Breast epithelium (tissue), 4 donors: Measurements from ENCODE around the gene WDR1. TPM values are rescaled to one million over a fixed set of nuclear protein-coding genes. Genes with fewer than 3 reads are reported as not detected.

Experiments used
- DNase-seq, 2 donors: peaks; one replicate each; pipeline ENCODE4 v3.0.0-alpha.2; 2019; ENCODE audit warnings: low spot score in 2 of 2
- H3K27ac ChIP-seq, 2 donors: fragments of 200-600 bp; sonication (generic) in 1 of 2; one replicate each; pipeline ENCODE4 v1.5.1; 2016 to 2019; ENCODE audit warnings: mild to moderate bottlenecking in 1 of 2
- H3K27me3 ChIP-seq, 2 donors: fragments of 200-600 bp; sonication (generic) in 1 of 2; one replicate each; pipeline versions ENCODE4 v1.5.1 to v1.6.0; 2017 to 2019; ENCODE audit warnings: control low read depth in 1 of 2, mild to moderate bottlenecking in 1 of 2
- H3K36me3 ChIP-seq: fragments of 200-600 bp; one replicate; pipeline ENCODE4 v1.5.1; 2019
- H3K4me1 ChIP-seq, 2 donors: fragments of 200-600 bp; sonication (generic); one replicate each; pipeline ENCODE4 v1.5.1; 2016 to 2019; ENCODE audit warnings: control low read depth in 1 of 2
- H3K4me3 ChIP-seq, 3 donors: fragments of 200-600 bp; sonication (generic); 1 replicate in 2 of 3; 2 replicates in 1 of 3; pipeline ENCODE4 v1.5.1; 2016 to 2019; ENCODE audit warnings: mild to moderate bottlenecking in 3 of 3, moderate library complexity in 2 of 3
- H3K9me3 ChIP-seq, 2 donors: fragments of 200-600 bp; sonication (generic) in 1 of 2; one replicate each; pipeline ENCODE4 v1.5.1; 2016 to 2019; ENCODE audit warnings: control low read depth in 1 of 2
- CTCF ChIP-seq, 3 donors: fragments of 450-650 bp; IDR thresholded peaks; one replicate each; pipeline ENCODE4 v1.5.1; 2016 to 2017; ENCODE audit warnings: antibody characterized with exemption in 3 of 3, mild to moderate bottlenecking in 3 of 3, moderate library complexity in 3 of 3
- POLR2A ChIP-seq: fragments of 450-650 bp; IDR thresholded peaks from one replicate; pipeline ENCODE4 v1.6.1; 2016; ENCODE audit warnings: antibody characterized with exemption, mild to moderate bottlenecking, moderate library complexity
- POLR2AphosphoS5 ChIP-seq, 3 donors: sonication (generic); formaldehyde crosslinking; IDR thresholded peaks; one replicate each; pipeline ENCODE4 v1.6.1; 2017; ENCODE audit warnings: antibody characterized with exemption in 3 of 3
- intact Hi-C: fragments of 100-400 bp; cut with DNase I; formaldehyde crosslinking; loops from one replicate; pipeline ENCODE4 v1.15.1; 2023; ENCODE audit warnings: low total_unique reads
- total RNA-seq, 3 donors: library from RNA; depleted of rRNA; stranded (reverse); fragments of >200 nt; gene quantifications; one replicate each; pipeline ENCODE4 v1.1.0, GENCODE V29; 2016

WDR1 gene
- total RNA-seq, 3 donors from 2014 or later: 93.9 to 142 (median 127) TPM

- no peaks in the 10 kb centered on the region for H3K4me1 ChIP-seq
- no peaks in the 10 kb centered on the region for H3K36me3 ChIP-seq
- H3K27ac ChIP-seq: peak overlapping the region in 1 of 2 donors; percentile 38
- H3K4me3 ChIP-seq: no peak overlapping the region
- intact Hi-C loops: no loop called here
- no peak for DNase-seq
- no peak for TF ChIP-seq POLR2AphosphoS5 (IDR thresholded peaks at IDR 0.05)
- no peak for TF ChIP-seq POLR2A
- TF ChIP-seq CTCF (IDR thresholded peaks at IDR 0.05): no peak
- H3K9me3 ChIP-seq: no peaks in the 10 kb centered on the region
- no peaks in the 10 kb centered on the region for H3K27me3 ChIP-seq
These were observed 7.8 kb upstream of the WDR1 start for GRCh38 chr4:10124167-10124930.

- intact Hi-C loops: no loop called here
- no peaks in the 10 kb centered on the region for H3K9me3 ChIP-seq
- DNase-seq: no peak
- H3K27ac ChIP-seq: peak overlapping the region in 1 of 2 donors; percentile 38
- H3K36me3 ChIP-seq: no peaks in the 10 kb centered on the region
- no peaks in the 10 kb centered on the region for H3K27me3 ChIP-seq
- no peaks in the 10 kb centered on the region for H3K4me1 ChIP-seq
- H3K4me3 ChIP-seq: no peak overlapping the region
- TF ChIP-seq POLR2A (no peak), POLR2AphosphoS5 (IDR thresholded peaks at IDR 0.05) (no peak), CTCF (IDR thresholded peaks at IDR 0.05) (no peak)
These were observed 6.9 kb upstream of the WDR1 start for GRCh38 chr4:10123227-10124101.

- no peak for TF ChIP-seq POLR2AphosphoS5 (IDR thresholded peaks at IDR 0.05)
- no peak for TF ChIP-seq CTCF (IDR thresholded peaks at IDR 0.05)
- no peak for TF ChIP-seq POLR2A
- no peak for DNase-seq
- no peak overlapping the region for H3K27ac ChIP-seq
- no peaks in the 10 kb centered on the region for H3K4me1 ChIP-seq
- no peaks in the 10 kb centered on the region for H3K27me3 ChIP-seq
- intact Hi-C loops: no loop called here
- H3K4me3 ChIP-seq: no peak overlapping the region
- no peaks in the 10 kb centered on the region for H3K9me3 ChIP-seq
- no peaks in the 10 kb centered on the region for H3K36me3 ChIP-seq
These were observed 5.8 kb upstream of the WDR1 start for GRCh38 chr4:10122236-10122932.

- intact Hi-C loops: no loop called here
- no peak for DNase-seq
These were observed 5.1 kb upstream of the WDR1 start for GRCh38 chr4:10121568-10122208.

More at GRCh38 chr4:10121568-10122208, 5.1 kb upstream of the WDR1 start:
- H3K36me3 ChIP-seq: no peaks in the 10 kb centered on the region
- H3K27ac ChIP-seq: no peak overlapping the region
- no peaks in the 10 kb centered on the region for H3K27me3 ChIP-seq
- no peak for TF ChIP-seq POLR2A
- no peak for TF ChIP-seq POLR2AphosphoS5 (IDR thresholded peaks at IDR 0.05)
- TF ChIP-seq CTCF (IDR thresholded peaks at IDR 0.05): no peak
- H3K4me1 ChIP-seq: no peaks in the 10 kb centered on the region
- H3K4me3 ChIP-seq: no peak overlapping the region
- H3K9me3 ChIP-seq: no peaks in the 10 kb centered on the region
